Keratinocyte (primary cell): Measurements from ENCODE around the gene RPUSD3. TPM values are rescaled to one million over a fixed set of nuclear protein-coding genes. Genes with fewer than 3 reads are reported as not detected.

Experiments
- DNase-seq: peaks from one replicate; pipeline ENCODE4 v3.0.0-alpha.2; 2011; ENCODE audit warnings: low read depth, missing footprints, low spot score
- FAIRE-seq: peaks from 2 replicates; lab custom pipeline; 2011; peaks lifted over from hg19 to GRCh38; lab: Jason Lieb, UNC
- H2AFZ ChIP-seq: 2 replicates; pipeline ENCODE4 v1.6.0; 2012; ENCODE audit warnings: low read length, control low read depth, inconsistent platforms; ENCODE audit not compliant: control insufficient read depth
- H3K27ac ChIP-seq: 2 replicates; pipeline ENCODE4 v1.5.1; 2011; ENCODE audit warnings: low read length; ENCODE audit not compliant: control insufficient read depth, insufficient read depth
- H3K27me3 ChIP-seq: 3 replicates; pipeline ENCODE4 v1.6.0; 2011; ENCODE audit warnings: low read length; ENCODE audit not compliant: control insufficient read depth, insufficient read depth; ENCODE audit errors: extremely low read depth
- H3K36me3 ChIP-seq, 2 experiments: 2 replicates in 1 of 2; 3 replicates in 1 of 2; pipeline ENCODE4 v1.5.1; 2011; ENCODE audit warnings: low read length in 2 of 2, mild to moderate bottlenecking in 1 of 2; ENCODE audit not compliant: control insufficient read depth in 2 of 2, insufficient read depth in 2 of 2; ENCODE audit errors: extremely low read depth in 1 of 2
- H3K4me1 ChIP-seq: 3 replicates; pipeline ENCODE4 v1.5.1; 2011; ENCODE audit warnings: low read length; ENCODE audit not compliant: control insufficient read depth, insufficient read depth; ENCODE audit errors: extremely low read depth
- H3K4me2 ChIP-seq: 3 replicates; pipeline ENCODE4 v1.6.0; 2011; ENCODE audit warnings: low read depth, low read length; ENCODE audit not compliant: control insufficient read depth, insufficient read depth; ENCODE audit errors: extremely low read depth
- H3K4me3 ChIP-seq, 3 experiments: fragments of 200-600 bp in 1 of 3; sonication (generic) in 1 of 3; 2 replicates in 2 of 3; 3 replicates in 1 of 3; pipeline ENCODE4 v1.5.1; 2011 to 2016; ENCODE audit warnings: low read length in 3 of 3, mild to moderate bottlenecking in 3 of 3, control low read depth in 2 of 3, inconsistent platforms in 1 of 3, low read depth in 1 of 3, mixed read lengths in 1 of 3, mixed run types in 1 of 3, moderate library complexity in 1 of 3; ENCODE audit not compliant: control insufficient read depth in 2 of 3, insufficient read depth in 2 of 3; ENCODE audit errors: extremely low read depth in 1 of 3
- H3K79me2 ChIP-seq: 2 replicates; pipeline ENCODE4 v1.6.0; 2012; ENCODE audit warnings: low read length; ENCODE audit not compliant: control insufficient read depth, insufficient read depth
- H3K9ac ChIP-seq: 3 replicates; pipeline ENCODE4 v1.6.0; 2011; ENCODE audit warnings: low read length; ENCODE audit not compliant: control insufficient read depth, insufficient read depth; ENCODE audit errors: extremely low read depth
- H3K9me1 ChIP-seq: 3 replicates; pipeline ENCODE4 v1.6.0; 2011; ENCODE audit warnings: low read length; ENCODE audit not compliant: control insufficient read depth, insufficient read depth; ENCODE audit errors: extremely low read depth
- H3K9me3 ChIP-seq: 2 replicates; pipeline ENCODE4 v1.5.1; 2012; ENCODE audit warnings: low read depth, low read length; ENCODE audit not compliant: control insufficient read depth
- H4K20me1 ChIP-seq: 3 replicates; pipeline ENCODE4 v1.6.0; 2011; ENCODE audit warnings: low read length; ENCODE audit not compliant: control insufficient read depth, insufficient read depth; ENCODE audit errors: extremely low read depth
- CTCF ChIP-seq, 3 experiments: IDR thresholded peaks in 1 of 3; conservative IDR thresholded peaks in 1 of 3; optimal IDR thresholded peaks in 1 of 3; 2 replicates in 2 of 3; 3 replicates in 1 of 3; pipeline versions ENCODE3 to v1.5.1; 2011; ENCODE audit warnings: low read length in 3 of 3, mild to moderate bottlenecking in 3 of 3, moderate library complexity in 2 of 3, control low read depth in 1 of 3, inconsistent platforms in 1 of 3; ENCODE audit not compliant: insufficient read depth in 2 of 3; ENCODE audit errors: extremely low read depth in 1 of 3
- EZH2 ChIP-seq: IDR thresholded peaks from one replicate; pipeline ENCODE4 v1.6.1; 2012; ENCODE audit warnings: inconsistent platforms, mild to moderate bottlenecking, low read length, moderate library complexity
- dilution Hi-C: fragments of 300-500 bp; cut with MboI; formaldehyde crosslinking; loops from one replicate; pipeline ENCODE4 v1.7.0; 2020; ENCODE audit warnings: low sequenced_read_pairs; ENCODE audit not compliant: extremely low pct_ligation_motif_present
- polyA plus RNA-seq, 5 experiments: library from polyadenylated mRNA; depleted of rRNA in 3 of 5; stranded (reverse) in 3 of 5; stranded (forward) in 1 of 5; unstranded in 1 of 5; fragments of >200 nt; gene quantifications; 1 replicate in 1 of 5; 2 replicates in 3 of 5; 3 replicates in 1 of 5; pipeline versions ENCODE4 v1.2.1 to v1.2.3, GENCODE V29; 2011 to 2012; ENCODE audit warnings: missing spikeins in 2 of 5, low read depth in 1 of 5, low replicate concordance in 1 of 5

Gene RPUSD3
- polyA plus RNA-seq, 1 donor (not counting 4 experiments of a cell fraction or from before 2014, with no cell fraction given) = 31.5 TPM

- no peak for FAIRE-seq
- H3K36me3 ChIP-seq = peaks cover 13 to 18% of the 10 kb centered on the region in 2 experiments
Observed at GRCh38 chr3:9833078-9833477, 10.7 kb downstream of the RPUSD3 start.

GRCh38 chr3:9831253-9831652 is 12.6 kb downstream of the RPUSD3 start:
- no peak overlapping the region for H3K4me2 ChIP-seq
- H3K4me1 ChIP-seq = no peaks in the 10 kb centered on the region
- no peaks in the 10 kb centered on the region for H3K9me3 ChIP-seq
- DNase-seq (no peak), FAIRE-seq (no peak)
- H3K79me2 ChIP-seq = no peaks in the 10 kb centered on the region
- no peak overlapping the region for H3K4me3 ChIP-seq
- H3K36me3 ChIP-seq = peaks cover 13 to 18% of the 10 kb centered on the region in 2 experiments
- H3K27ac ChIP-seq = no peak overlapping the region
- H2AFZ ChIP-seq = no peak overlapping the region
- no peaks in the 10 kb centered on the region for H3K27me3 ChIP-seq
- dilution Hi-C loops = no loop called here
- H3K9ac ChIP-seq = no peak overlapping the region
- H3K9me1 ChIP-seq = no peaks in the 10 kb centered on the region
- no peaks in the 10 kb centered on the region for H4K20me1 ChIP-seq
- TF ChIP-seq EZH2 (no peak), CTCF (optimal IDR thresholded peaks at IDR 0.05 in 1 of 3, IDR thresholded peaks at IDR 0.05 in 1 of 3, conservative IDR thresholded peaks at IDR 0.05 in 1 of 3; ENCODE audit: extremely low read depth in 1 of 3, insufficient read depth in 2 of 3, low read length in 3 of 3) (no peak)

More at GRCh38 chr3:9833078-9833477, 10.7 kb downstream of the RPUSD3 start:
- no peak overlapping the region for H3K4me2 ChIP-seq
- H3K4me3 ChIP-seq = no peak overlapping the region
- H3K79me2 ChIP-seq = no peaks in the 10 kb centered on the region
- no peaks in the 10 kb centered on the region for H4K20me1 ChIP-seq
- H3K27ac ChIP-seq = no peak overlapping the region
- H3K4me1 ChIP-seq = no peaks in the 10 kb centered on the region
- dilution Hi-C loops = no loop called here
- no peak for TF ChIP-seq CTCF (optimal IDR thresholded peaks at IDR 0.05 in 1 of 3, IDR thresholded peaks at IDR 0.05 in 1 of 3, conservative IDR thresholded peaks at IDR 0.05 in 1 of 3; ENCODE audit: extremely low read depth in 1 of 3, insufficient read depth in 2 of 3, low read length in 3 of 3)
- no peak for TF ChIP-seq EZH2
- no peak overlapping the region for H2AFZ ChIP-seq
- no peaks in the 10 kb centered on the region for H3K9me3 ChIP-seq
- no peaks in the 10 kb centered on the region for H3K27me3 ChIP-seq
- no peaks in the 10 kb centered on the region for H3K9me1 ChIP-seq
- no peak overlapping the region for H3K9ac ChIP-seq
- DNase-seq = no peak
